OCI-LY1 (cell line): ENCODE data around the gene RCC1.
"Not testable (repeated sequence)": the region's sequence is repeated elsewhere in the genome, so short reads cannot be mapped to it uniquely, and the experiment has no call there.

Experiments
- H2AFZ ChIP-seq: fragments of 200-600 bp; sonication (generic), shearing (Covaris generic); 2 replicates; pipeline ENCODE4 v1.6.0; 2014; ENCODE audit warnings: antibody characterized with exemption, mild to moderate bottlenecking, low read length
- H3F3A ChIP-seq: fragments of 200-600 bp; sonication (generic), shearing (Covaris generic); 2 replicates; pipeline ENCODE4 v1.6.0; 2014; ENCODE audit warnings: mild to moderate bottlenecking, antibody characterized with exemption, low read length, moderate library complexity; ENCODE audit not compliant: insufficient read depth
- H3K27ac ChIP-seq: fragments of 200-600 bp; sonication (generic); 2 replicates; pipeline ENCODE4 v1.5.1; 2014; ENCODE audit warnings: low read length, mixed run types, mild to moderate bottlenecking, low read depth; ENCODE audit not compliant: poor library complexity, severe bottlenecking
- H3K27me3 ChIP-seq: fragments of 200-600 bp; sonication (generic); 2 replicates; pipeline ENCODE4 v1.6.0; 2014; ENCODE audit warnings: antibody characterized with exemption, mild to moderate bottlenecking, low read length, moderate library complexity; ENCODE audit not compliant: insufficient read depth
- H3K36me3 ChIP-seq: fragments of 200-600 bp; sonication (generic); 2 replicates; pipeline ENCODE4 v1.6.1; 2014; ENCODE audit warnings: mild to moderate bottlenecking, antibody characterized with exemption, low read length, moderate library complexity, mixed read lengths; ENCODE audit not compliant: insufficient read depth
- H3K4me1 ChIP-seq: fragments of 200-600 bp; sonication (generic); 2 replicates; pipeline ENCODE4 v1.5.1; 2014; ENCODE audit warnings: mild to moderate bottlenecking, low read length, moderate library complexity; ENCODE audit not compliant: insufficient read depth, severe bottlenecking
- H3K4me2 ChIP-seq: fragments of 200-600 bp; sonication (generic), shearing (Covaris generic); 2 replicates; pipeline ENCODE4 v1.6.1; 2014; ENCODE audit warnings: low read length
- H3K4me3 ChIP-seq: fragments of 200-600 bp; sonication (generic); 2 replicates; pipeline ENCODE4 v1.5.1; 2014; ENCODE audit warnings: low read length, low read depth, mild to moderate bottlenecking, mixed read lengths; ENCODE audit not compliant: poor library complexity, severe bottlenecking
- H3K79me2 ChIP-seq: fragments of 200-600 bp; shearing (Covaris generic); 2 replicates; pipeline ENCODE4 v1.6.1; 2016; ENCODE audit warnings: mixed run types, low read length, mixed read lengths; ENCODE audit not compliant: insufficient read depth
- H3K9ac ChIP-seq: fragments of 200-600 bp; sonication (generic), shearing (Covaris generic); 2 replicates; pipeline ENCODE4 v1.6.1; 2014; ENCODE audit warnings: mild to moderate bottlenecking, low read length, mixed read lengths
- H3K9me2 ChIP-seq: fragments of 200-600 bp; sonication (generic), shearing (Covaris generic); 2 replicates; pipeline ENCODE4 v1.6.1; 2014; ENCODE audit warnings: low read depth, mild to moderate bottlenecking, low read length, mixed read lengths
- H3K9me3 ChIP-seq: fragments of 200-600 bp; shearing (Covaris generic); 2 replicates; pipeline ENCODE4 v1.6.1; 2014; ENCODE audit warnings: low read length, mixed read lengths
- H4K20me1 ChIP-seq: fragments of 200-600 bp; sonication (generic), shearing (Covaris generic); 2 replicates; pipeline ENCODE4 v1.6.0; 2016; ENCODE audit warnings: mild to moderate bottlenecking, low read length; ENCODE audit not compliant: insufficient read depth
- EZH2 ChIP-seq: fragments of 200-600 bp; sonication (generic), shearing (Covaris generic); IDR thresholded peaks from 2 replicates; pipeline ENCODE4 v1.8.0; 2017; ENCODE audit warnings: borderline replicate concordance, mixed run types, mild to moderate bottlenecking, antibody characterized with exemption, low read length, moderate library complexity, mixed read lengths
- TF ChIP-seq, protein P1 (sequence below): fragments of 200-600 bp; sonication (generic), shearing (Covaris generic); IDR thresholded peaks from 2 replicates; pipeline ENCODE4 v1.5.1; 2017; ENCODE audit warnings: mild to moderate bottlenecking, antibody characterized with exemption, low read length, moderate library complexity, mixed read lengths

Gene RCC1

DNA sequence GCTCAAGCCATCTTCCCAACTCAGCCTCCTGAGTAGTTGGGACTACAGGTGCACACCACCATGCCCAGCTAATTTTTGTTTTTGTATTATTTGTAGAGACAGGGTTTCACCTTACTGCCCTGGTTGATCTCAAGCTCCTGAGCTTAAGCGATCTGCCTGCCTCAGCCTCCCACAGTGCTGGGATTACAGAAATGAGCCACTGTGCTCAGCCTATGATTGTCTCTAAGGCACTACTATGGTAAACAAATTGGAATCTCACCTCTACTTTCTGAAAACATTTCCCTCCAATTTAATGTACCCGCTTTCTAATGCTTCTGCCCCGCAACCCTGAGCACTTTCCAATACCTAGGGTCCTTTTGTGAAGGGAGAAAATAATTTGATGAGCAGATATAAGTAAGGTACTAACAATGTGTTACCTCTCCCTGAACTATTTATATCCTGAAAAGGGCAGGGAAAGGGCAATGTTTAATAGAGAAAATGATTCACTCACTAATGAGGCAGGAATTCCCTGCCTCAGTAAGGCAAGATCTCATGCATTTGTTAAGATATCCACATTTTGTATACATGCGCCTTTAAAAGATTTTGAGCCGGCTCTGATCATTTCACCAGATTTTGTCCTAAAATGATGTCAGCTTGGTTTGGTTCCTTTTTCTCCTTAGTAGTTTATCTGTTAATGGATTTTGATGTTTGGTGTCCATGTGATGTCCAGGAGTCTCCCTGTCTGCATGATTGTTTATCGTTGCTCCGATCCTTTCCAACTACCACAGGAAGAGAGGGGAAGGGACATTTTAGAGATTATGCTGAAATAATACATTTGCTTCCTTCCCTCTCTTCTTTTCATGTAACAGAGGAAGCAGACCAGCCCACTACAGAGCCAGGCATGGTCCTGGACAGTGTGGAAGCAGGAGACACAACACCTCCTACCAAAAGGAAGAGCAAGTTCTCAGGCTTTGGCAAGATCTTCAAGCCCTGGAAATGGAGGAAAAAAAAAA lies 47.3 kb upstream of the RCC1 start:
- Histone ChIP-seq H3K27ac (no peak overlapping the region), H3K4me3 (no peak overlapping the region), H3K27me3 (no peaks in the 10 kb centered on the region), H2AFZ (no peak overlapping the region), H3K4me1 (peaks cover 5% of the 10 kb centered on the region), H3K4me2 (no peak overlapping the region), H3F3A (no peaks in the 10 kb centered on the region), H3K9ac (no peak overlapping the region), H3K9me3 (no peaks in the 10 kb centered on the region), H3K36me3 (peaks cover 7% of the 10 kb centered on the region; the same call in 1 of the 2 replicates), H4K20me1 (no peaks in the 10 kb centered on the region), H3K9me2 (no peaks in the 10 kb centered on the region), H3K79me2 (no peaks in the 10 kb centered on the region)
- TF ChIP-seq, protein P1, sequence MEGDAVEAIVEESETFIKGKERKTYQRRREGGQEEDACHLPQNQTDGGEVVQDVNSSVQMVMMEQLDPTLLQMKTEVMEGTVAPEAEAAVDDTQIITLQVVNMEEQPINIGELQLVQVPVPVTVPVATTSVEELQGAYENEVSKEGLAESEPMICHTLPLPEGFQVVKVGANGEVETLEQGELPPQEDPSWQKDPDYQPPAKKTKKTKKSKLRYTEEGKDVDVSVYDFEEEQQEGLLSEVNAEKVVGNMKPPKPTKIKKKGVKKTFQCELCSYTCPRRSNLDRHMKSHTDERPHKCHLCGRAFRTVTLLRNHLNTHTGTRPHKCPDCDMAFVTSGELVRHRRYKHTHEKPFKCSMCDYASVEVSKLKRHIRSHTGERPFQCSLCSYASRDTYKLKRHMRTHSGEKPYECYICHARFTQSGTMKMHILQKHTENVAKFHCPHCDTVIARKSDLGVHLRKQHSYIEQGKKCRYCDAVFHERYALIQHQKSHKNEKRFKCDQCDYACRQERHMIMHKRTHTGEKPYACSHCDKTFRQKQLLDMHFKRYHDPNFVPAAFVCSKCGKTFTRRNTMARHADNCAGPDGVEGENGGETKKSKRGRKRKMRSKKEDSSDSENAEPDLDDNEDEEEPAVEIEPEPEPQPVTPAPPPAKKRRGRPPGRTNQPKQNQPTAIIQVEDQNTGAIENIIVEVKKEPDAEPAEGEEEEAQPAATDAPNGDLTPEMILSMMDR, result no peak
- no peak for TF ChIP-seq EZH2

DNA sequence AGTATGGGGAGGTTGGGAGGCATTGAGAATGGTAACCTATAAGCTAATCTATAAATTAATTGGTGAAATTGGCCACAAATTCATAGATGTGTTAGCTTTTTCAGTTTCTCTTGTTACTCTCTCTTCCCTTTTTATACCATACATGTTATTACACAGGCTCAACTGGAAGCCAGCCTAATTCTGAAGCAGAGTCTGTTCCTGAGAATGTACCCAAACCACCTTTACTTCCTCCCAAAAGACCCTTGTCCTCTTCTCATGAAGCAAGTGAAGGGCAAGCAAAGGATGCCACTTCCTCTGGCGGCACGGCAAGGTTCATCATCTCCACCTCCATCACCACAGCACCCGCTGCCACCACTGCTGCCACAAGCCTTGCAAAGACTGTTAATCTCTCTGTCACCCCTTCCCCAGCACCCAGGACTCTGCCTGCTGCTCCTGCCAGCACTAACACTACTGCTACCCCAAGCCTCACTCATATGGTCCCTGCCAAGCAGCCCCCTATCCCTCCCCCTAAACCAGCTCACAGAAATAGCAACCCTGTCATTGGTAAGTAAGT lies 39.5 kb upstream of the RCC1 start:
- H3K27ac ChIP-seq, result no peak overlapping the region
- no peaks in the 10 kb centered on the region for H4K20me1 ChIP-seq
- TF ChIP-seq, protein P1, result no peak
- TF ChIP-seq EZH2, result no peak
- no peaks in the 10 kb centered on the region for H3K9me3 ChIP-seq
- no peaks in the 10 kb centered on the region for H3K9me2 ChIP-seq
- peaks cover 17% of the 10 kb centered on the region for H3K36me3 ChIP-seq
- H2AFZ ChIP-seq, result no peak overlapping the region
- no peaks in the 10 kb centered on the region for H3K27me3 ChIP-seq
- no peak overlapping the region for H3K4me2 ChIP-seq
- no peak overlapping the region for H3K9ac ChIP-seq
- H3K4me1 ChIP-seq, result no peaks in the 10 kb centered on the region
- no peaks in the 10 kb centered on the region for H3F3A ChIP-seq
- no peak overlapping the region for H3K4me3 ChIP-seq
- H3K79me2 ChIP-seq, result no peaks in the 10 kb centered on the region

DNA sequence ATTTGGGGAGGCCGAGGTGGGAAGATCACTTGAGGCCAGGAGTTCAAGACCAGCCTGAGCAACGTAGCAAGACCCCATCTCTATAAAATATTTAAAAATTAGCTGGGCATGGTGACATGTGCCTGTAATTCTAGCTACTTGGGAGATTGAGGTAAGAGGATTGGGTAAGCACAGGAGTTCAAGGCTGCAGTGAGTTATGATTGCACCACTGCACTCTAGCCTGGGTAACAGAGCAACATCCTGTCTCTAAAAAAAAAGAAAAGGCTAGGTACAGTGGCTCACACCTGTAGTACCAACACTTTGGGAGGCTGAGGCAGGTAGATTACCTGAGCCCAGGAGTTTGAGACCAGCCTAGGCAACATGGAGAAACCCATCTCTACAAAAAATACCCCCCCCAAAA lies 35.7 kb upstream of the RCC1 start:
- Histone ChIP-seq H2AFZ (no peak overlapping the region), H3K9me3 (no peaks in the 10 kb centered on the region), H4K20me1 (no peaks in the 10 kb centered on the region), H3K27me3 (no peaks in the 10 kb centered on the region), H3K79me2 (no peaks in the 10 kb centered on the region), H3K4me1 (no peaks in the 10 kb centered on the region), H3F3A (no peaks in the 10 kb centered on the region), H3K4me2 (no peak overlapping the region), H3K27ac (no peak overlapping the region), H3K9ac (no peak overlapping the region), H3K9me2 (no peaks in the 10 kb centered on the region), H3K36me3 (peaks cover 26% of the 10 kb centered on the region), H3K4me3 (no peak overlapping the region)
- TF ChIP-seq, protein P1, result no peak
- no peak for TF ChIP-seq EZH2

DNA sequence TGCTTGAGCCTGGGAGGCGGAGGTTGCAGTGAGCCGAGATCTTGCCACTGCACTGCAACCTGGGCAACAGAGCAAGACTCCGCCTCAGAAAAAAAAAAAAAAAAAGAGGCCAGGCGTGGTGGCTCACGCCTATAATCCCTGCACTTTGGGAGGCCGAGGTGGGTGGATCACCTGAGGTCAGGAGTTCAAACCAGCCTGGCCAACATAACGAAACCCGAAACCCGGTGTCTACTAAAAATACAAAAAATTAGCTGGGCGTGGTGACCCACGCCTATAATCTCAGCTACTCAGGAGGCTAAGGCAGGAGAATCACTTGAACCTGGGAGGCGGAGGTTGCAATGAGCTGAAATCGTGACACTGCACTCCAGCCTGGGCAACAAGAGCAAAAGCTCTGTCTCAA lies 26.3 kb upstream of the RCC1 start:
- H3K4me3 ChIP-seq, H3F3A ChIP-seq, H3K4me2 ChIP-seq, H3K9me2 ChIP-seq, H2AFZ ChIP-seq, H3K9me3 ChIP-seq, H3K79me2 ChIP-seq, H3K27ac ChIP-seq, H3K4me1 ChIP-seq, H4K20me1 ChIP-seq, H3K9ac ChIP-seq, H3K27me3 ChIP-seq: not testable (repeated sequence)
- H3K36me3 ChIP-seq, result peaks cover 47% of the 10 kb centered on the region
